Esophagus muscularis mucosa (tissue), 4 donors: Measurements from ENCODE around the gene DHRS9.

Experiments
- CTCF ChIP-seq, 3 experiments: fragments of 200-600 bp in 2 of 3; fragments of 450-650 bp in 1 of 3; sonication (generic) in 2 of 3; IDR thresholded peaks; one replicate each; pipeline ENCODE4 v1.5.1; 2017 to 2019; ENCODE audit warnings: antibody characterized with exemption in 3 of 3, mild to moderate bottlenecking in 2 of 3, moderate library complexity in 1 of 3
- EP300 ChIP-seq: sonication (generic); formaldehyde crosslinking; IDR thresholded peaks from one replicate; pipeline ENCODE4 v1.6.1; 2017; ENCODE audit warnings: antibody characterized with exemption
- POLR2A ChIP-seq: fragments of 450-650 bp; IDR thresholded peaks from one replicate; pipeline ENCODE4 v1.6.1; 2017; ENCODE audit warnings: antibody characterized with exemption, moderate library complexity, mild to moderate bottlenecking, low read depth
- POLR2AphosphoS5 ChIP-seq, 2 donors: sonication (generic); formaldehyde crosslinking; IDR thresholded peaks; one replicate each; pipeline ENCODE4 v1.6.1; 2017; ENCODE audit warnings: antibody characterized with exemption in 2 of 2

- TF ChIP-seq CTCF (IDR thresholded peaks at IDR 0.05), result no peak
- TF ChIP-seq POLR2AphosphoS5 (IDR thresholded peaks at IDR 0.05), result no peak
- TF ChIP-seq POLR2A, result no peak
- no peak for TF ChIP-seq EP300
Measured at GRCh38 chr2:169031202-169031601, 38.2 kb upstream of the DHRS9 start, which contains the start of gene ABCB11.
